Thyroid gland (tissue), 4 donors: ENCODE measurements around the gene NOP9. TPM values are rescaled to one million over a fixed set of nuclear protein-coding genes. Genes with fewer than 3 reads are reported as not detected.

Experiments
- DNase-seq, 2 donors: peaks; one replicate each; pipeline ENCODE4 v3.0.0-alpha.2; 2019
- H3K27ac ChIP-seq, 3 donors: fragments of 200-600 bp; sonication (generic); 1 replicate in 2 of 3; 2 replicates in 1 of 3; pipeline ENCODE4 v1.5.1; 2016 to 2019; ENCODE audit warnings: mild to moderate bottlenecking in 1 of 3, moderate library complexity in 1 of 3
- H3K27me3 ChIP-seq: fragments of 200-600 bp; sonication (generic); one replicate; pipeline ENCODE4 v1.5.1; 2019
- H3K36me3 ChIP-seq, 2 donors: fragments of 200-600 bp; sonication (generic); one replicate each; pipeline ENCODE4 v1.5.1; 2016 to 2019
- H3K4me1 ChIP-seq, 2 donors: fragments of 200-600 bp; sonication (generic); one replicate each; pipeline ENCODE4 v1.5.1; 2017 to 2019
- H3K4me3 ChIP-seq, 3 donors: fragments of 200-600 bp; sonication (generic); replicated peaks in 1 of 3; 1 replicate in 2 of 3; 2 replicates in 1 of 3; pipeline ENCODE4 v1.5.1; 2016; ENCODE audit warnings: mild to moderate bottlenecking in 1 of 3
- H3K9me3 ChIP-seq: fragments of 200-600 bp; sonication (generic); one replicate; pipeline ENCODE4 v1.5.1; 2017
- POLR2A ChIP-seq, 2 donors: fragments of 450-650 bp; IDR thresholded peaks; one replicate each; pipeline ENCODE4 v1.6.1; 2017; ENCODE audit warnings: antibody characterized with exemption in 2 of 2, mild to moderate bottlenecking in 2 of 2, moderate library complexity in 1 of 2
- WGBS, 2 donors: methylation state at CpG; one replicate each; pipeline ENCODE4 v1.1.5; 2017; 5-methylcytosine and 5-hydroxymethylcytosine counted together
- intact Hi-C: fragments of 100-400 bp; cut with DNase I; formaldehyde crosslinking; loops from one replicate; pipeline ENCODE4 v1.15.1; 2023
- total RNA-seq, 4 donors: library from RNA; depleted of rRNA; stranded (reverse); fragments of >200 nt; gene quantifications; one replicate each; pipeline ENCODE4 v1.2.3, GENCODE V29; 2016
- TF ChIP-seq, protein P1 (sequence below), 6 experiments: fragments of 200-600 bp in 3 of 6; fragments of 450-650 bp in 3 of 6; sonication (generic) in 3 of 6; IDR thresholded peaks; one replicate each; pipeline ENCODE4 v1.5.1; 2016 to 2019; ENCODE audit warnings: antibody characterized with exemption in 6 of 6, mild to moderate bottlenecking in 2 of 6, inconsistent platforms in 1 of 6, moderate library complexity in 1 of 6

Gene NOP9
- total RNA-seq, 4 donors from 2014 or later: 16.4 to 22.3 (median 20.7) TPM

- no peak overlapping the region for H3K4me3 ChIP-seq
- WGBS, 2 donors: 98% methylated on average over 5 of the region's 5 CpGs
- no peak for DNase-seq
- H3K9me3 ChIP-seq: no peaks in the 10 kb centered on the region
- peaks cover 7 to 13% of the 10 kb centered on the region in 2 donors for H3K36me3 ChIP-seq
- TF ChIP-seq POLR2A (IDR thresholded peaks at IDR 0.05): no peak
- TF ChIP-seq, protein P1, sequence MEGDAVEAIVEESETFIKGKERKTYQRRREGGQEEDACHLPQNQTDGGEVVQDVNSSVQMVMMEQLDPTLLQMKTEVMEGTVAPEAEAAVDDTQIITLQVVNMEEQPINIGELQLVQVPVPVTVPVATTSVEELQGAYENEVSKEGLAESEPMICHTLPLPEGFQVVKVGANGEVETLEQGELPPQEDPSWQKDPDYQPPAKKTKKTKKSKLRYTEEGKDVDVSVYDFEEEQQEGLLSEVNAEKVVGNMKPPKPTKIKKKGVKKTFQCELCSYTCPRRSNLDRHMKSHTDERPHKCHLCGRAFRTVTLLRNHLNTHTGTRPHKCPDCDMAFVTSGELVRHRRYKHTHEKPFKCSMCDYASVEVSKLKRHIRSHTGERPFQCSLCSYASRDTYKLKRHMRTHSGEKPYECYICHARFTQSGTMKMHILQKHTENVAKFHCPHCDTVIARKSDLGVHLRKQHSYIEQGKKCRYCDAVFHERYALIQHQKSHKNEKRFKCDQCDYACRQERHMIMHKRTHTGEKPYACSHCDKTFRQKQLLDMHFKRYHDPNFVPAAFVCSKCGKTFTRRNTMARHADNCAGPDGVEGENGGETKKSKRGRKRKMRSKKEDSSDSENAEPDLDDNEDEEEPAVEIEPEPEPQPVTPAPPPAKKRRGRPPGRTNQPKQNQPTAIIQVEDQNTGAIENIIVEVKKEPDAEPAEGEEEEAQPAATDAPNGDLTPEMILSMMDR (IDR thresholded peaks at IDR 0.05): no peak
- H3K27ac ChIP-seq: no peak overlapping the region
- intact Hi-C loops: no loop called here
- H3K27me3 ChIP-seq: no peaks in the 10 kb centered on the region
- peaks cover 4 to 12% of the 10 kb centered on the region in 2 donors for H3K4me1 ChIP-seq
These were observed 12.7 kb upstream of the NOP9 start for GRCh38 chr14:24286996-24287395.

GRCh38 chr14:24289649-24290280, 9.9 kb upstream of the NOP9 start:
- peaks cover 7 to 17% of the 10 kb centered on the region in 2 donors for H3K36me3 ChIP-seq
- H3K9me3 ChIP-seq: no peaks in the 10 kb centered on the region
- no peak for DNase-seq
- no peaks in the 10 kb centered on the region for H3K27me3 ChIP-seq
- no peaks in the 10 kb centered on the region for H3K4me1 ChIP-seq
- 74 to 90% methylated on average over 5 to 6 of the region's 6 CpGs for WGBS, 2 donors
- TF ChIP-seq POLR2A (IDR thresholded peaks at IDR 0.05): no peak
- TF ChIP-seq, protein P1 (IDR thresholded peaks at IDR 0.05): no peak
- H3K27ac ChIP-seq: no peak overlapping the region
- intact Hi-C loops: no loop called here
- no peak overlapping the region for H3K4me3 ChIP-seq

- Histone ChIP-seq H3K27me3 (no peaks in the 10 kb centered on the region), H3K9me3 (no peaks in the 10 kb centered on the region), H3K36me3 (peaks cover 7 to 17% of the 10 kb centered on the region in 2 donors), H3K4me1 (no peaks in the 10 kb centered on the region), H3K27ac (no peak overlapping the region), H3K4me3 (no peak overlapping the region)
- TF ChIP-seq POLR2A (IDR thresholded peaks at IDR 0.05): no peak
- TF ChIP-seq, protein P1 (IDR thresholded peaks at IDR 0.05): no peak
- DNase-seq: no peak
- intact Hi-C loops: no loop called here
- 86 to 88% methylated on average over 9 of the region's 9 CpGs for WGBS, 2 donors
These were observed 8.9 kb upstream of the NOP9 start for GRCh38 chr14:24290746-24291145.

GRCh38 chr14:24291446-24292117, 8.1 kb upstream of the NOP9 start:
- H3K9me3 ChIP-seq: no peaks in the 10 kb centered on the region
- no peak overlapping the region for H3K4me3 ChIP-seq
- no peak overlapping the region for H3K27ac ChIP-seq
- DNase-seq: no peak
- 92% methylated on average over 3 of the region's 3 CpGs for WGBS, 2 donors
- peaks cover 7 to 17% of the 10 kb centered on the region in 2 donors for H3K36me3 ChIP-seq
- no peaks in the 10 kb centered on the region for H3K27me3 ChIP-seq
- TF ChIP-seq, protein P1 (IDR thresholded peaks at IDR 0.05): no peak
- TF ChIP-seq POLR2A (IDR thresholded peaks at IDR 0.05): no peak
- intact Hi-C loops: no loop called here
- H3K4me1 ChIP-seq: no peaks in the 10 kb centered on the region

GRCh38 chr14:24292118-24292807, 7.4 kb upstream of the NOP9 start:
- Histone ChIP-seq H3K4me1 (no peaks in the 10 kb centered on the region), H3K27me3 (no peaks in the 10 kb centered on the region), H3K36me3 (peaks cover 7 to 17% of the 10 kb centered on the region in 2 donors), H3K4me3 (no peak overlapping the region), H3K27ac (no peak overlapping the region), H3K9me3 (no peaks in the 10 kb centered on the region)
- TF ChIP-seq, protein P1 (IDR thresholded peaks at IDR 0.05): no peak
- no peak for TF ChIP-seq POLR2A (IDR thresholded peaks at IDR 0.05)
- no peak for DNase-seq
- WGBS, 2 donors: 94 to 95% methylated on average over 11 of the region's 11 CpGs
- intact Hi-C loops: no loop called here
